SH-SY5Y (cell line): Measurements from ENCODE around the gene SRRM3.

ENCODE experiments used
- GATA2 ChIP-seq: IDR thresholded peaks from 2 replicates; pipeline ENCODE4 v1.6.1; 2011; ENCODE audit warnings: mild to moderate bottlenecking, low read depth, low read length
- GATA3 ChIP-seq: IDR thresholded peaks from 2 replicates; pipeline ENCODE4 v1.6.1; 2011; ENCODE audit warnings: low read depth, mild to moderate bottlenecking, low read length, moderate library complexity

- TF ChIP-seq GATA2 (no peak), GATA3 (no peak)
Measured at GRCh38 chr7:76216381-76217082, 14.8 kb downstream of the SRRM3 start.
